ENCODE results near the gene SLX4IP.

GRCh38 chr20:10654250-10654610, 219.1 kb downstream of the SLX4IP start:
- TF ChIP-seq GABPA (IDR thresholded peaks at IDR 0.05; ENCODE audit: low read depth): no peak
- TF ChIP-seq CTCF (IDR thresholded peaks at IDR 0.05; ENCODE audit: insufficient read depth, low read length): no peak
- TF ChIP-seq, protein P1, sequence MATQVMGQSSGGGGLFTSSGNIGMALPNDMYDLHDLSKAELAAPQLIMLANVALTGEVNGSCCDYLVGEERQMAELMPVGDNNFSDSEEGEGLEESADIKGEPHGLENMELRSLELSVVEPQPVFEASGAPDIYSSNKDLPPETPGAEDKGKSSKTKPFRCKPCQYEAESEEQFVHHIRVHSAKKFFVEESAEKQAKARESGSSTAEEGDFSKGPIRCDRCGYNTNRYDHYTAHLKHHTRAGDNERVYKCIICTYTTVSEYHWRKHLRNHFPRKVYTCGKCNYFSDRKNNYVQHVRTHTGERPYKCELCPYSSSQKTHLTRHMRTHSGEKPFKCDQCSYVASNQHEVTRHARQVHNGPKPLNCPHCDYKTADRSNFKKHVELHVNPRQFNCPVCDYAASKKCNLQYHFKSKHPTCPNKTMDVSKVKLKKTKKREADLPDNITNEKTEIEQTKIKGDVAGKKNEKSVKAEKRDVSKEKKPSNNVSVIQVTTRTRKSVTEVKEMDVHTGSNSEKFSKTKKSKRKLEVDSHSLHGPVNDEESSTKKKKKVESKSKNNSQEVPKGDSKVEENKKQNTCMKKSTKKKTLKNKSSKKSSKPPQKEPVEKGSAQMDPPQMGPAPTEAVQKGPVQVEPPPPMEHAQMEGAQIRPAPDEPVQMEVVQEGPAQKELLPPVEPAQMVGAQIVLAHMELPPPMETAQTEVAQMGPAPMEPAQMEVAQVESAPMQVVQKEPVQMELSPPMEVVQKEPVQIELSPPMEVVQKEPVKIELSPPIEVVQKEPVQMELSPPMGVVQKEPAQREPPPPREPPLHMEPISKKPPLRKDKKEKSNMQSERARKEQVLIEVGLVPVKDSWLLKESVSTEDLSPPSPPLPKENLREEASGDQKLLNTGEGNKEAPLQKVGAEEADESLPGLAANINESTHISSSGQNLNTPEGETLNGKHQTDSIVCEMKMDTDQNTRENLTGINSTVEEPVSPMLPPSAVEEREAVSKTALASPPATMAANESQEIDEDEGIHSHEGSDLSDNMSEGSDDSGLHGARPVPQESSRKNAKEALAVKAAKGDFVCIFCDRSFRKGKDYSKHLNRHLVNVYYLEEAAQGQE (IDR thresholded peaks at IDR 0.05; ENCODE audit: insufficient replicate concordance, low read depth): no peak
